Stimulated activated CD4-positive, alpha-beta T cell treated with anti-CD3 and anti-CD28 coated beads, TNF-alpha, amount 100 ng/mL, for 4 hours (primary cell): ENCODE data around the gene SPTY2D1.
"Not testable (repeated sequence)": the region's sequence is repeated elsewhere in the genome, so short reads cannot be mapped to it uniquely, and the experiment has no call there.

Source experiments
- DNase-seq, 3 experiments: peaks; one replicate each; pipeline ENCODE4 v3.0.0-alpha.2; 2020; ENCODE audit warnings: low read depth in 3 of 3

Gene SPTY2D1, protein sequence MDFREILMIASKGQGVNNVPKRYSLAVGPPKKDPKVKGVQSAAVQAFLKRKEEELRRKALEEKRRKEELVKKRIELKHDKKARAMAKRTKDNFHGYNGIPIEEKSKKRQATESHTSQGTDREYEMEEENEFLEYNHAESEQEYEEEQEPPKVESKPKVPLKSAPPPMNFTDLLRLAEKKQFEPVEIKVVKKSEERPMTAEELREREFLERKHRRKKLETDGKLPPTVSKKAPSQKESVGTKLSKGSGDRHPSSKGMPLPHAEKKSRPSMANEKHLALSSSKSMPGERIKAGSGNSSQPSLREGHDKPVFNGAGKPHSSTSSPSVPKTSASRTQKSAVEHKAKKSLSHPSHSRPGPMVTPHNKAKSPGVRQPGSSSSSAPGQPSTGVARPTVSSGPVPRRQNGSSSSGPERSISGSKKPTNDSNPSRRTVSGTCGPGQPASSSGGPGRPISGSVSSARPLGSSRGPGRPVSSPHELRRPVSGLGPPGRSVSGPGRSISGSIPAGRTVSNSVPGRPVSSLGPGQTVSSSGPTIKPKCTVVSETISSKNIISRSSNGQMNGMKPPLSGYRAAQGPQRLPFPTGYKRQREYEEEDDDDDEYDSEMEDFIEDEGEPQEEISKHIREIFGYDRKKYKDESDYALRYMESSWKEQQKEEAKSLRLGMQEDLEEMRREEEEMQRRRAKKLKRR

DNA sequence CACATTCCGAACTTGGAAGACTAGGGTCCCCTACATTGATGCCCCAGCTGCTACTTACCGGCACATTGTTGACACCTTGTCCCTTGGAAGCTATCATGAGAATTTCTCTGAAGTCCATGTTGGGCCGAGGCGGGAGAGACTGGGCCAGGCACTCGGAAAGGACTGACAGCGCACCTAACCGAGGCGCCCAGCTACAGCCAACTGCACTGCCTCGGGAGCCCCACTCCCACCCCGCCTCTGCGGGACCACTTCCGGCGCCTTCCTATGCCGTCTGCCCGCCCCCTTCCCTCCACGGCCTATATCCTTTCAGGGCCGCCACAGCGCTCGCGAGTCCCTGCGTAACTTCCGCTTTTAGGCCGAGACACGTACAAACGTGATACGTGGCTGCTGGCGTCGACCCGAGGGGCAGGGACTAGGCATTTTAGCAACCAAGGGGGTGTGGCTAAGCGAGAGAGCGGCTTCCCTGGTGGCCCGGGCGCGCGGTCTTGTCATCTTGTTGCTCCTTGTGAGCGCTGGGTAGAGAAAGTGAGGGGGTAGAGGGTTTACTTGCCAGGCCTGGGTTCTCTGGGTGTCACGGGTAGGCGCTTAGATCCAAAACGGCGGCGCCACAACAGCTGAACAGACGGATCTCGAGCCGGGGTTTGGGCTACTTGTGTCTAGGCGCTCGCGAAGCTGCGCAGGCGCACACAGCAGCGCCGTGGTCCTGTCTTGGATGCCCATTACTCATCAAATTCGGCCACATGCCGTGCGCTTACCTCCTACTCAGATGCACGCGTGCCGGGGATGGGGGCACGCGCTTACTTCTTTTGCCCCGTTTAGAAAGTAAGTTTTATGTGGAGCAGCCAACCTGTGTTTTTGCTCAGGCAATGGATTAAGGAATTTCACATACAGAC lies at the start of gene SPTY2D1:
TSS of gene SPTY2D1 (minus strand) at position 203 of the 893 bp plus-strand sequence. CDS start at position 118, 85 bp downstream.
- peak; percentile 87 to 95 (median 95) for DNase-seq

- no peak for DNase-seq
Observed at GRCh38 chr11:18682466-18682865, 48.3 kb upstream of the SPTY2D1 start.

DNA sequence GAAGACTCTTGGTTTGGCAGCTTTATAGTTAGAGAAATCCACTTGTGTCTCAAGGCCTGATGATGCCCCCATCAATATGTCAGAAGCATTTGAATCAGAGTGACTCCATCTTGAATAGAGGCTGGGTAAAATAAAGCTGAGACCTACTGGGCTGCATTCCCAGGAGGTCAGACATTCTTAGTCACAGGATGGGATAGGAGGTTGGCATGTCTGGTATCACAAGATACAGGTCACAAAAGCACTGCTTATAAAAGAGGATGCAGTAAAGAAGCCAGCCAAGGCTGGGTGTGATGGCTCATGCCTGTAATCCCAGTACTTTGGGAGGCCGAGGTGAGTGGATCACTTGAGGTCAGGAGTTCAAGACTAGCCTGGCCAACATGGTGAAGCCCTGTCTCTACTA lies 47.8 kb upstream of the SPTY2D1 start:
- not testable (repeated sequence) for DNase-seq

- no peak for DNase-seq
Observed at GRCh38 chr11:18677560-18677959, 43.4 kb upstream of the SPTY2D1 start.

DNA sequence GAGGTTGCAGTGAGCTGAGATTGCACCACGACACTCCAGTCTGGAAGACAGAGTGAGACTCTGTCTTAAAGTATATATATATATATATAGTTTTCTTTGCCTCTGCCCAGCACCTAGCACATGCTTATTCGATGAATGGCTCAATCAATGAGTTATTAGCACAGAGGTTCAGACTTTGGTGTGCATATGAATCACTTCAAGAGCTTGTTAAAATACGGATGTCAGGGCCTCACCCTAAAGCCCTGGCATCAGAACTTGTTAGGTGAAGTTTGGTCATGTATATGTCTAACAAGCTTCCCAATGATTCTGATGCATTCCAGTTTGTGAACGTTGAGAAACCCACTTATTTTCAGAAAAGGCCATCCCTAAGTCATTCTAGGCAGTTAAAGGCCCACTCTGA lies 42.7 kb upstream of the SPTY2D1 start:
- no peak for DNase-seq

GRCh38 chr11:18672209-18672608 lies 38.1 kb upstream of the SPTY2D1 start:
- DNase-seq = peak in 2 of 3 experiments; percentile 10 to 17

DNA sequence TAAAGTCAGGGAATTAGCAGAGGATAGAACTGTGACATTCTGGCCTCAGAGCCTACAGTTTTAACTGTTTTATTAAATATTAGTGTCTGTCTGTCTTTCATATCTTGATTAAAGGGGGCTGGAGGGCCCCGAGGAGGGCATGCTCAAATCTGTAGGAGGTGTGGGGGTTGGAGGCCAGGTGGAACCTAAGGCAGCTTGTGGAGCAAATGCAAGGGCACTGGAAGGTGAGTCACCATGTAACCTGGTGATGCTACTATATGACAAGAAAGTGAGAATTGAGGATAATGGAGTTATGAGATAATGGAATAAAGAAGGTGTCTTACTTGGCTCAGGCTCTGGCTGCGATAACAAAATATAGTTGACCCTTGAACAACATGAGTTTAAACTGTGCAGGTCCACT lies 37.1 kb upstream of the SPTY2D1 start:
- no peak for DNase-seq

DNA sequence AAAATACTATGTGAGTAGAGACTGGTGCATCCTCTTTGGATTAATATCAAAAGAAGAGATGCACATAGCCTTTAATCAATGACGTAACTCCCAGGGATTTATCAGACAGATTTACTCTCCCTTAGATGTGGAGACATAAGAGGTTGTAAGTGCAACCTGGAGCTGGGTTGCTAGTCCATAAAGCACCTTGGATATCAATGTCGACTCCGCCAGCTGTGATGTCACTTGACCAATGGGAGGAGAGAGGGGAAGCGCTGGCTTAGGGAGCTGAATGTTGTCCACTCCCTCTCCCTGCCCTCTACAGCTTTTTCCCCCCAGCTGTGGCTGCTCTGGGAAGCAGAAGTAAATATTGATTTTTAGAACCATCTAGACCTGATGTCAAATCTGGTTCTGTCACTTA lies 35.6 kb upstream of the SPTY2D1 start:
- DNase-seq = no peak

GRCh38 chr11:18669219-18669596 lies 35.1 kb upstream of the SPTY2D1 start:
- no peak for DNase-seq

DNA sequence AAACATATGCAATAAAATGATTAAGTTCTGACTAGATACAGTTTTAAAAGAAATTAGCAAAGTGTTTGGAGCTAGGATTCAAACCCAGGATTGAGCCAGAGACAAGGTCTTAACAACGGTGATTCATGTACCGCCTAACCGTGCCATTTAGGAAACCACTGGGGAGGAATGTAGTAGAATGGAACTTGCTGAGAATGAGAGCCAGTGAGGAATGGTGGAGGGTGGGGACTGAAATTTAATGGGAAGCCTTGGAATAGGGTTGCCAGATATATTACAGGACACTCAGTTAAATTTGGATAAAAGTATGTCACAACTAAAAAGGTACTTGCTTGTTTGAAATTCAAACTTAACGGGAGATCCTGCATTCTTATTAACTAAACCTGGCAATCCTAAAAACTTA lies 34.0 kb upstream of the SPTY2D1 start:
- DNase-seq = no peak

DNA sequence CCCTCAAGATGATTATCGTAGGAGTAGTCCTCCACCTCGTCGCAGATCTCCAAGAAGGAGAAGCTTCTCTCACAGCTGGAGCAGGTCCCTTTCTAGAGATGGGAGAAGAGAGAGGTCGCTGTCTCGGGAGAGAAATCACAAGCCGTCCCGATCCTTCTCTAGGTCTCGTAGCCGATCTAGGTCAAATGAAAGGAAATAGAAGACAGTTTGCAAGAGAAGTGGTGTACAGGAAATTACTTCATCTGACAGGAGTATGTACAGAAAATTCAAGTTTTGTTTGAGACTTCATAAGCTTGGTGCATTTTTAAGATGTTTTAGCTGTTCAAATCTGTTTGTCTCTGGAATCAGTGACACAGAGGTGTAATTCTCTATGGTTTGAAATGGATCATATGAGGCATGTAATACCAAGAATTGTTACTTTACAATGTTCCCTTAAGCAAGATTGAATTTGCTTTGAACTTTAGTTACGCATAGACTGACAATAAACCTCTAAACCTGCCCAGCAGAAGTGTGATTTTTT lies 31.3 kb upstream of the SPTY2D1 start:
- not testable (repeated sequence) for DNase-seq

DNA sequence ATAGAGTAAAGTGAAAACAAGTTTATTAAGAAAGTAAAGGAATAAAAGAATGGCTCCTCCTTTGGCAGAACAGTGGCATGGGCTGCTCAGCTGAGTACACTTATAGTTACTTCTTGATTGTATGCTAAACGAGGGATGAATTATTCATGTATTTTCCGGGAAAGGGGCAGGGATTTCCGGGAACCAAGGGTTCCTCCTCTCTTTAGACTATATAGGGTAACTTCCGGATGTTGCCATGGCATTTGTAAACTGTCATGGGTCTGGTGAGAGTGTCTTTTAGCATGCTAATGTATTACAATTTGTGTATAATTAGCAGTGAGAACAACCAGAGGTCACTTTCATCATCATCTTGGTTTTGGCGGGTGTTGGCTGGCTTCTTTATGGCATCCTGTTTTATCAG lies 23.5 kb upstream of the SPTY2D1 start:
- DNase-seq = no peak

DNA sequence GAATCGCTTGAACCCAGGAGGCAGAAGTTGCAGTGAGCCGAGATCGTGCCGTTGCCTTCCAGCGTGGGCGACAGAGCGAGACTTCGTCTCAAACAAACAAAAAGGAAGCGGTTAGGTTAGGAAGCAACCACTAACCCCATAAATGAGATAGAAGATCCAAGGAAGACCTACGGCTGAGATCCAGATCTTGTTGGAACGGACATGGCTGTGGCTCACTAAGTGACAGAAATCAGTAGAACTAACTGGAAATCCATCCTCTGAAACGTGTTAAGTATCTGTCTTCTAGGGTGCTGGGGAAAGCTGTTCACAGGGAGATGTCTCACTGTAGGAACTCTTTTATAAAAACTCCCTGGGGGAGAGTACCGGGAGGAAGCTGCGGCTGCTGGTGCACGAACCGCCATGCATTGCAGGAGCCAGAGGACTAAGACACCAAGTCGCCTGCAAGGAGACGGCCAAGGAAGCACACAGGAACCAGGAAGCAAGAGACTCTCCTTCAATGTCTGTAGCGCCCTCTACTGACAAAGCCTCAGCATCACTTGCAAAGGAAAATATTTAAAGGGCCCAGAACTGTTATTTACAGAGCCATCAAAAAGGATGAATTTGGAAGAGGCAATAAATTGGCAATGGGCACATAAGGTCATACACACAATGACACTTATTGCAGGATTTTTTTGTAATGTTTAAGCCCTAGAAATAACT lies 16.9 kb upstream of the SPTY2D1 start:
- no peak for DNase-seq

- DNase-seq = no peak
Observed at GRCh38 chr11:18650353-18650752, 16.2 kb upstream of the SPTY2D1 start.

DNA sequence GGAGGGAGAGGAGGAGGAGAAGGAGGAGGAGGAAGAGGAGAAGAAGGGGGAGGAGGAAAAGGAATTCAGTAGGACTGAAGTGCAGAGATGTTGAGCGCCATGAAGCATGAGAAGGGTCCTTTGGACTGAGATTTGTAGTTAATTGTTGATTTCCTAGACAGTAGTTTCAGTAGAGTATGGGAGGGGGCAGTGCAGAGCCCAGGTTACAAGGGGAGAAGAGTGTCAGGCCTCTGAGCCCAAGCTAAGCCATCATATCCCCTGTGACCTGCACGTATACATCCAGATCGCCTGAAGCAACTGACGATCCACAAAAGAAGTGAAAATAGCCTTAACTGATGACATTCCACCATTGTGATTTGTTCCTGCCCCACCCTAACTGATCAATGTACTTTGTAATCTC lies 8.9 kb upstream of the SPTY2D1 start:
- not testable (repeated sequence) for DNase-seq

DNA sequence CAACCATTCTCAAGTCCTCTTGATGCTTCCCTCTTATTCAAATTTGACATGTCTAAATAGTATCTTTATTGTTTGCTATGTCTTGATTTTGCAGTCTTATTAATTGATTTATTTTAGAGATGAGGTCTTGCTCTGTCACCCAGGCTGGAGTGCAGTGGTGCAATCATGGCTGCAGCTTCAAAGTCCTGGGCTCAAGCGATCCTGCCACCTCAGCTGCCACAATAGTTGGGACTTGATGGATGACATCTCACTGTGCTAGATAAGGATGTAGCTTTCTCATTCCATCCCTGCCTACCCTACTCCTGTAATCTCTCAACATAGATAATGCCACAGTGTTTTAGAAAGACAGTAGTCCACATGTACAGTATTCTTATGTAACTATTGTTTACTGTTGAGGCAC lies 7.5 kb upstream of the SPTY2D1 start:
- DNase-seq = no peak

DNA sequence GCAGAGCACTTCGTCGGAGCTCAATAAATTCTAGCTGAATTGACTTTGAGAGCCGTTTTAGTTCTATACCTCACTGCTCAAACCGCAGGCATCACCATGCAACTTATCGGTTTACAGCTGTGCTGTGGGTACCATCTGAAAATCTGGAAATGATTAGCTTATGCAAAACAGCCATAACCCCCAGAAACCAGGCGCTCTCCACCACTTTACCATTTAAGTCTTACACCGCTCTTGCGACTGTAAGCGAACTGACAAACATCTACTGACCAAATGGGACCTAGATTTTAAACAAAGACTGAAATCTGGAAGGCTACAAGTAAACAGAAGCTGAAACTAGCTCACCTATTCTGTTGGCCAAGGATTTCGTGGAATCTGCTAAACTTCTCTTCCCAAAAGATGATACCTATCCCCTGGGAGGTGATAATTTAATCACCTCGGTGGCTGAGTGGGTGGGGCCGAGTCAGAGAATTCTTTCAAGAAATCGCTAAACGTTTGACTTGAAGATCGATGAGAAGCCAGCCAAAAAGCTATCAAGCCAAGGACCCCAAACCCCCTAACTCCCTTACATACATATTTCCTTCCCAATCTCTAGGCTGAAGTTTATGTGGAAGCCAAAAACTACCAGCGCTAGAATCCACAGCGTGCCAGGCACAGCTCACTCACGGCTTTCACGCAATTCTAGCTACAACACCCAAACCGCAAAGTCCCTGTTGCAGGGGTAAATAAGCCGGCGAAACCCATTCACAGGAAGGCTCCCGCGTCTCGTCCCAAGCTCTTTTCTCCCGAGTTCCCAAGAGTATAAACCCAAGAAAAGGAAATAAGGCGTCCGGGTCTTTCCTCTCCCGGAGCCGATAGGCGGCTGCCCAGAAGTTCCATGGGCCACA lies 644 bp downstream of the SPTY2D1 start:
- no peak for DNase-seq

DNA sequence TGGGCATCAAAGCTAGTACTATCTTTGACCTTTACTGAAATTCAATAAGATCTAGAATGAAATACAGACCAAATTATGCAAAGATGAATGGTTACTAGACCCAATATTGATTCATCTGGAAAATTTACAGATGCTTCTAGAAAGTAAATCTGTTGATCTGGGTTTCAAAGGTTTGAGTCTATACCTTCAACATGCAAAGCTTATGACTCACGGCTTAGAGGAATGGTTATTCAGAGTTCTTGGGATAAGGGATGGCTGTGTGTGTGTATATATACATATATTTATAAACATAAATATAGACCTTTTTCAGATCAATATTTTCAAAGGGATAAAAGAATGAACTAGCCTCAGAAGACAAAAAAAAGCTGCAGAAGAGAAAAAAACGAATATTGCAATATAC lies 1.3 kb downstream of the SPTY2D1 start:
- no peak for DNase-seq

DNA sequence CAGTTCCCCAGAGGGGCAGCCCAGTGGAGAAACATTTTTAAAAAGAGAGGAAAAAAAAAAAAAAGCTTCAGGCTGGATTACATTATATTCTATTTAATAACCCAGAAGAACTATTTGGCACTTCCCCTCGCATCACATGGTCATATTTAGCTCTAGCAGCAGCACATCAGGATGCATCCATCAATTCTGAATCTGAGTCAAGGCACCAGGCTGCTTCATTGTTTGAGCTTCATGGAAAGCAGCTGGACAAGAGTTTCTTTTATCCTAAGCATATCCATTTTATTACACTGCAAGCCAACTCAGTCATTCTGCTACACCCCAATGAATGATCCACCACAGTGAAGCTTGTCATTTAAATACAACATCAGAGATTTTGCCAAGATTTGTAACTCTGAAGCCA lies 10.0 kb downstream of the SPTY2D1 start:
- no peak for DNase-seq

DNA sequence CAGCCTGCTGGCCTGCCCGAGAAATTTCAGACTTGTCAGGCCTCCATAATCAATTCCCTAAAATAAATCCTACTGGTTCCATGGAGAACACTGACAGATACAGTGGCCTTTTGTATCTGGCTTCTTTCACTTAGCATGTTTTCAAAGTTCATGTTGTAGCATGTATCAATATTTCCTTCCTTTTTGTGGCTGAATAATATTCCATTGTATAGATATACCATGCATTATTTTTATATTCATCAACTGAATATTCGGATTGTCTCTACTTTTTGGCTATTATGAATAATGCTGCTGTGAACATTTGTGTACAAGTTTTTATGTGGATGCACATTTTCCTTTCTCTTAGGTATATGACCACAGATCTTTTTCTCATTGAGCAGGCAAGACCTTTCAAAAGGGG lies 10.4 kb downstream of the SPTY2D1 start:
- DNase-seq = no peak
